ENCODE results near the gene SLC1A4.

GRCh38 chr2:65003037-65003436, 13.8 kb downstream of the SLC1A4 start:
- TF ChIP-seq, protein P1, sequence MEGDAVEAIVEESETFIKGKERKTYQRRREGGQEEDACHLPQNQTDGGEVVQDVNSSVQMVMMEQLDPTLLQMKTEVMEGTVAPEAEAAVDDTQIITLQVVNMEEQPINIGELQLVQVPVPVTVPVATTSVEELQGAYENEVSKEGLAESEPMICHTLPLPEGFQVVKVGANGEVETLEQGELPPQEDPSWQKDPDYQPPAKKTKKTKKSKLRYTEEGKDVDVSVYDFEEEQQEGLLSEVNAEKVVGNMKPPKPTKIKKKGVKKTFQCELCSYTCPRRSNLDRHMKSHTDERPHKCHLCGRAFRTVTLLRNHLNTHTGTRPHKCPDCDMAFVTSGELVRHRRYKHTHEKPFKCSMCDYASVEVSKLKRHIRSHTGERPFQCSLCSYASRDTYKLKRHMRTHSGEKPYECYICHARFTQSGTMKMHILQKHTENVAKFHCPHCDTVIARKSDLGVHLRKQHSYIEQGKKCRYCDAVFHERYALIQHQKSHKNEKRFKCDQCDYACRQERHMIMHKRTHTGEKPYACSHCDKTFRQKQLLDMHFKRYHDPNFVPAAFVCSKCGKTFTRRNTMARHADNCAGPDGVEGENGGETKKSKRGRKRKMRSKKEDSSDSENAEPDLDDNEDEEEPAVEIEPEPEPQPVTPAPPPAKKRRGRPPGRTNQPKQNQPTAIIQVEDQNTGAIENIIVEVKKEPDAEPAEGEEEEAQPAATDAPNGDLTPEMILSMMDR (IDR thresholded peaks at IDR 0.05), result no peak
- TF ChIP-seq POLR2A (IDR thresholded peaks at IDR 0.05), result no peak

All from testis (tissue), 2 donors.